ENCODE data around the gene RASSF10.

Gene RASSF10

DNA sequence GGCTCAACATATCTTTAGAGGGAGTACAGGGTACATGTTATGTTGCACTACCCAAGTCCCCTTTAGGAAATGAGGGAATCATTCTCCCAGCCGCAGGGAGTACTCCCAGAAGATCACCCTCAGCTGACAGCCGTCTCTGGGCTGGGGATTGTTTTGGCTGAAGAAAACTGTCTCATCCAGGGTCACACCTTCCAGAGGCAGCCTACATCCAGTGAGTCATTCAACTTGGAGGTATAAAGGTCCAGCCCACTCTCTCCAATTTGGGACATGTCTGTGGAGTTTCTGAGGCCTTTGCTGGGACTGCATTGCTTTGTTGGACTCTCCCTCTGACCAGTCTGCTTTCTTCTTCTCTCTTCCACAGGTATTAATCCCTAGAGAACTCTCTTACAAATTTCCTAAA, 42.1 kb downstream of the RASSF10 start:
- Histone ChIP-seq H3K4me1 (ENCODE audit: control insufficient read depth in 2 of 2, insufficient read depth in 2 of 2, low read length in 2 of 2) (peaks cover 5 to 12% of the 10 kb centered on the region in 2 donors), H3K27me3 (ENCODE audit: control insufficient read depth in 2 of 2, insufficient read depth in 2 of 2, low read length in 2 of 2) (peaks cover 0 to 2% of the 10 kb centered on the region in 2 donors), H3K36me3 (ENCODE audit: control insufficient read depth in 2 of 2, insufficient read depth in 2 of 2, low read length in 2 of 2) (no peaks in the 10 kb centered on the region), H3K27ac (ENCODE audit: low read depth in 2 of 2, low read length in 2 of 2) (no peak overlapping the region), H3K9me3 (ENCODE audit: control insufficient read depth in 2 of 2, low read length in 2 of 2) (no peaks in the 10 kb centered on the region), H3K4me3 (ENCODE audit: low read length in 2 of 2) (no peak overlapping the region), H3K9ac (ENCODE audit: low read depth in 1 of 2, low read length in 2 of 2) (no peak overlapping the region)

DNA sequence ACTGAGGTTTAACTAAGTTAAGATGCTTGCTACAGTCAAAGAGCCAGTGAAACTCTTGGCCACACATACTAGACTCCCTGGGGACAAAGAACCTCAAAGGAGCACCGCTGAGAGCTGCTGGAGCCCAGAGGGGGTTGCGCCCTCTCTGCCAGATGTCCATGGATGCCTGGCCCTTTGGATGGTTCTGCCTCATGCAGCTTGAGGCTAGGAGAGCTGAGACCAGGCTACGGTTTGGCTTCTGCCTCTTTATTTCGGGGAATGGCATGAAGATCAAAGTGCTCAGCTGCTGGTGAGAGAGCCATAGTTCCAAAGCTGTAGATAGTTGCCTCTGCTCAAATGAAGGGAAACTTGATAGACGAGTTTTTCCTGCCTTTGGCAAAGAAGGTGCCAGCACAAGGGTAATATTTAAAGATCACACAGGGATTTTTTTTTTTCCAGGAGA, 43.0 kb downstream of the RASSF10 start:
- H3K4me1 ChIP-seq (ENCODE audit: control insufficient read depth in 2 of 2, insufficient read depth in 2 of 2, low read length in 2 of 2): peaks cover 5 to 12% of the 10 kb centered on the region in 2 donors
- no peaks in the 10 kb centered on the region for H3K9me3 ChIP-seq (ENCODE audit: control insufficient read depth in 2 of 2, low read length in 2 of 2)
- no peaks in the 10 kb centered on the region for H3K27me3 ChIP-seq (ENCODE audit: control insufficient read depth in 2 of 2, insufficient read depth in 2 of 2, low read length in 2 of 2)
- no peaks in the 10 kb centered on the region for H3K36me3 ChIP-seq (ENCODE audit: control insufficient read depth in 2 of 2, insufficient read depth in 2 of 2, low read length in 2 of 2)
- no peak overlapping the region for H3K4me3 ChIP-seq (ENCODE audit: low read length in 2 of 2)
- H3K27ac ChIP-seq (ENCODE audit: low read depth in 2 of 2, low read length in 2 of 2): peak overlapping the region in 1 of 2 donors; percentile 52
- H3K9ac ChIP-seq (ENCODE audit: low read depth in 1 of 2, low read length in 2 of 2): no peak overlapping the region

DNA sequence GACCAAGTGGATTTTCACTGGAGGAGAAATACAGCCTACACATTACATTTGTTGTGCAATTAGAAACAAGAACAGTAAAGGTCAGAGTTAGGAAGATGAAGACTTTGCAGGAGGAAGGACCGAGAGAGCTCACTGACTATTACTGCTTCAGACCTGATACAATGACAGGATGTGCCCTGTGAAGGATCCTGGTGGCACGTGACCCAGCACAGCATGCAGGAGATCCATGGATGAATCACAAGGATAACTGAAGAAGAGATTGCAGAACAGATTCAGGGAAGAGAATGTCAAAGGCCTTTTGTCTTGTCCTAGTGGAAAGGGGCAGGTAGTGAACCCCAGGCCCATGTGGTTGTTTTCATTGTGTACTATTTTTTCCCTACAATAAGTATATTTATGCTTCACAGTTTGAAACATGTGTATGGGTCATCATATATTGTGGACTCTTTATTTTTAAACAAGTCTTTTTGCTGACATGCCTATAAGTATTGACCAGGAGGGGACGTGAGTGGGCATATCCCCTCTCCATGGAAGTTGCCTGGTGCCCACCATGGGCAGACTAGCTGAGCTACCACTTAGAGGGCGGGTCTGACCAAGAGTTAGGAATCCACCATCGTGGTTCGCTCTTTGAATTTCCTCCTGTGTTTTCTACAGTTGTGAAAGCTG, 44.3 kb downstream of the RASSF10 start:
- no peaks in the 10 kb centered on the region for H3K9me3 ChIP-seq (ENCODE audit: control insufficient read depth in 2 of 2, low read length in 2 of 2)
- H3K27me3 ChIP-seq (ENCODE audit: control insufficient read depth in 2 of 2, insufficient read depth in 2 of 2, low read length in 2 of 2): no peaks in the 10 kb centered on the region
- H3K9ac ChIP-seq (ENCODE audit: low read depth in 1 of 2, low read length in 2 of 2): no peak overlapping the region
- H3K27ac ChIP-seq (ENCODE audit: low read depth in 2 of 2, low read length in 2 of 2): no peak overlapping the region
- no peak overlapping the region for H3K4me3 ChIP-seq (ENCODE audit: low read length in 2 of 2)
- H3K4me1 ChIP-seq (ENCODE audit: control insufficient read depth in 2 of 2, insufficient read depth in 2 of 2, low read length in 2 of 2): peaks cover 5 to 12% of the 10 kb centered on the region in 2 donors
- H3K36me3 ChIP-seq (ENCODE audit: control insufficient read depth in 2 of 2, insufficient read depth in 2 of 2, low read length in 2 of 2): no peaks in the 10 kb centered on the region

DNA sequence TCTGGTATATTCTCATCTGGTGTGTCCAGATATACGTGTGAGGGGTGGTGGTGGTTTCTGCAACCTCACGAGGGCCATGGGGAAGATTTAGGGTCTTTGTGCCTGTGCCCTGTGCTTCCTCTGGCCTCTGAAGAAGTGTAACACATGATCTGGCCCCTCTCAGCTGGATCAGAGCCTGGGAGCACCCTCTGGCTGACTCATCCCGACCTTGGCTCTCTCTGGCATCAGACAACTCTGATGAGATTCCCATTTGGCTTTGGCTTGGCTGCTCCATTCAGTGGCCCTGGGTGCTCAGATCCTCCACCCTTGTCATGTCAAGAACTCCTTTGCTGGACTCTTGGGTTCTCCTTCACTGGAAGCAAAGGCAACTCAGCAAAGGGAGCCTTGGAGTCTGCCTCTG, 45.2 kb downstream of the RASSF10 start:
- Histone ChIP-seq H3K4me1 (ENCODE audit: control insufficient read depth in 2 of 2, insufficient read depth in 2 of 2, low read length in 2 of 2) (peaks cover 5 to 12% of the 10 kb centered on the region in 2 donors), H3K9ac (ENCODE audit: low read depth in 1 of 2, low read length in 2 of 2) (no peak overlapping the region), H3K4me3 (ENCODE audit: low read length in 2 of 2) (no peak overlapping the region), H3K27me3 (ENCODE audit: control insufficient read depth in 2 of 2, insufficient read depth in 2 of 2, low read length in 2 of 2) (no peaks in the 10 kb centered on the region), H3K27ac (ENCODE audit: low read depth in 2 of 2, low read length in 2 of 2) (no peak overlapping the region), H3K9me3 (ENCODE audit: control insufficient read depth in 2 of 2, low read length in 2 of 2) (no peaks in the 10 kb centered on the region), H3K36me3 (ENCODE audit: control insufficient read depth in 2 of 2, insufficient read depth in 2 of 2, low read length in 2 of 2) (no peaks in the 10 kb centered on the region)

DNA sequence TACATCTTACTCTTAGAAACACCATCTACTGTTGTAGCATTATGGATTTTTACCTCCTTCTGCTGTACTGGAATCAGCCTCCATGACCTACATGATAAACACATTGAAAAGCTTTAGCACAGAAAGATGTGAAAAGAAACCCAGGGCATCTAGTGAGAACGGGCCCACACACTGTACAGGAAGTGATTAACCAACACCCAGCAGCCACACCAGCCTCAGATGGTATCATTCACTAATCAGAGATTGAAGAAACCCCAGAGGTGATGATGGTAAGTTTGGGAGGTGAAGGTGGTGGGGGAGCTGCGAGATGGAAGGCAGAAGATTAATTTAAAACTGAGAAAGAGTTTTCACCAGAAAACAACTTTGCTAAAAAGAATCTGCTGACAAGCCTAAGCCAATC, 46.1 kb downstream of the RASSF10 start:
- peaks cover 5 to 12% of the 10 kb centered on the region in 2 donors for H3K4me1 ChIP-seq (ENCODE audit: control insufficient read depth in 2 of 2, insufficient read depth in 2 of 2, low read length in 2 of 2)
- no peaks in the 10 kb centered on the region for H3K36me3 ChIP-seq (ENCODE audit: control insufficient read depth in 2 of 2, insufficient read depth in 2 of 2, low read length in 2 of 2)
- H3K9me3 ChIP-seq (ENCODE audit: control insufficient read depth in 2 of 2, low read length in 2 of 2): no peaks in the 10 kb centered on the region
- no peaks in the 10 kb centered on the region for H3K27me3 ChIP-seq (ENCODE audit: control insufficient read depth in 2 of 2, insufficient read depth in 2 of 2, low read length in 2 of 2)
- H3K27ac ChIP-seq (ENCODE audit: low read depth in 2 of 2, low read length in 2 of 2): no peak overlapping the region
- no peak overlapping the region for H3K4me3 ChIP-seq (ENCODE audit: low read length in 2 of 2)
- H3K9ac ChIP-seq (ENCODE audit: low read depth in 1 of 2, low read length in 2 of 2): no peak overlapping the region

DNA sequence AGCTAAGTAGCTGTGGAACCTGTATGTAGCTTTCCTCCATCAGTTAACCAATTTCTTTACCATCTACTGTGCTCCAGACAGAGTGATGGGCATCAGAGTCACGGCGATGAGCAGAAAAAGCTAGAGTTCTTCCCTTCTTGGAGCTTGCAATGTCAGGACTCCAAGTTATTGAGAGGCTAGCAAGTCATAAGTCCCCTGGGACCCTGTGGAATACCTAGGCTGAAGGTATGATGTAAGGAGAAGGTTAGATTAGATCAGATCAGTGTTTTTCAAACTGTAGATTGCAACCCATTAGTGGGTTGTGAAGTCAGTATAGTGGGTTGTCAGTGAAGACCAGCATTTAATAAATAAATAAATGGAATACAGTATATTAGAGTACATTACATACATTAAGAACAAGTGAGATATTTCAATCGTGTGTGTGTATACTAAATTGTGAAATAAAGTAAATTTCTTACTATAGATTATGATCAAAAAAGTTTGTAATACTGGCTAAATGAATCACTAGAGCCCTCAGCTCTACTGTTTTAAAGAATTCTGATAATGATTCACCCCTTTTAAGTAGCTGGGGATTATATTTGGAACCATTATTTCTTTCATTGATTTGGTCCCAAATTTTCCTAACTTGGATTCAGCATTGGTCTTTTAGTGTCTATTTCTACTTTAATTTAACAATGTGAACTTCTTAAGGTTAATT, 52.3 kb downstream of the RASSF10 start:
- Histone ChIP-seq H3K4me1 (ENCODE audit: control insufficient read depth in 2 of 2, insufficient read depth in 2 of 2, low read length in 2 of 2) (peaks cover 5 to 6% of the 10 kb centered on the region in 2 donors), H3K27me3 (ENCODE audit: control insufficient read depth in 2 of 2, insufficient read depth in 2 of 2, low read length in 2 of 2) (no peaks in the 10 kb centered on the region), H3K9ac (ENCODE audit: low read depth in 1 of 2, low read length in 2 of 2) (no peak overlapping the region), H3K36me3 (ENCODE audit: control insufficient read depth in 2 of 2, insufficient read depth in 2 of 2, low read length in 2 of 2) (no peaks in the 10 kb centered on the region), H3K4me3 (ENCODE audit: low read length in 2 of 2) (no peak overlapping the region), H3K27ac (ENCODE audit: low read depth in 2 of 2, low read length in 2 of 2) (no peak overlapping the region), H3K9me3 (ENCODE audit: control insufficient read depth in 2 of 2, low read length in 2 of 2) (no peaks in the 10 kb centered on the region)
